Stimulated activated CD8-positive, alpha-beta memory T cell treated with anti-CD3 and anti-CD28 coated beads, Interleukin-2, amount 100 ng/mL, for 1 hour (primary cell): ENCODE results near the gene SAV1.

Experiments
- DNase-seq, 2 donors: peaks; one replicate each; pipeline ENCODE4 v3.0.0-alpha.2; 2020; ENCODE audit warnings: low read depth in 2 of 2

SAV1 gene

GRCh38 chr14:50607181-50607580, 60.9 kb downstream of the SAV1 start:
- DNase-seq: no peak

- no peak for DNase-seq
Observed at GRCh38 chr14:50606468-50606867, 61.6 kb downstream of the SAV1 start.

- DNase-seq: no peak
Observed at GRCh38 chr14:50605766-50606165, 62.3 kb downstream of the SAV1 start.

- no peak for DNase-seq
Observed at GRCh38 chr14:50603565-50603964, 64.5 kb downstream of the SAV1 start.

- no peak for DNase-seq
Observed at GRCh38 chr14:50602035-50602434, 66.1 kb downstream of the SAV1 start.

- DNase-seq: no peak
Observed at GRCh38 chr14:50601394-50601793, 66.7 kb downstream of the SAV1 start.

GRCh38 chr14:50600849-50601248, 67.3 kb downstream of the SAV1 start:
- DNase-seq: no peak

- DNase-seq: no peak
Observed at GRCh38 chr14:50599700-50600444, 68.2 kb downstream of the SAV1 start.

- DNase-seq: no peak
Observed at GRCh38 chr14:50598765-50599164, 69.3 kb downstream of the SAV1 start.

GRCh38 chr14:50594577-50595316, 73.4 kb downstream of the SAV1 start:
- DNase-seq: no peak

GRCh38 chr14:50590464-50590863, 77.6 kb downstream of the SAV1 start:
- no peak for DNase-seq
